ENCODE results near the gene PNPLA8.

DNA sequence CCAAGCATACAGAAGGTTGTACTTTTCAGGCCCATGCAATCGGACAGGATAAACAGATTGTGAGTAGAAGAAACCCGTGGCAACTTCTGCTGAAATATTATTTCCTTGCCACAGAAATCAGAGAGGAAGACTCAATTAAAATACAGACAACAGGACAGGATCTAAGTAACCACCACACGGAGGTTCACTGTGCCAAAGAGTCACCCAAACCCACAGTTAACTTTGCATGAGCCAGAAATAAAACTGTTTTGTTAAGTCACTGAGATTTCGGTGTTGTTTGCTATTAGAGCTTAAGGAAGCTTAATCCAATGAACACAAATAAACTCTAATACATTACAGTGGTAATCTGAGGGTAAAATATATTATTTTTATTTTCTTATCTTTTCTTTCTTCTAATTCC, 14.0 kb downstream of the PNPLA8 start:
- TF ChIP-seq, protein P1, sequence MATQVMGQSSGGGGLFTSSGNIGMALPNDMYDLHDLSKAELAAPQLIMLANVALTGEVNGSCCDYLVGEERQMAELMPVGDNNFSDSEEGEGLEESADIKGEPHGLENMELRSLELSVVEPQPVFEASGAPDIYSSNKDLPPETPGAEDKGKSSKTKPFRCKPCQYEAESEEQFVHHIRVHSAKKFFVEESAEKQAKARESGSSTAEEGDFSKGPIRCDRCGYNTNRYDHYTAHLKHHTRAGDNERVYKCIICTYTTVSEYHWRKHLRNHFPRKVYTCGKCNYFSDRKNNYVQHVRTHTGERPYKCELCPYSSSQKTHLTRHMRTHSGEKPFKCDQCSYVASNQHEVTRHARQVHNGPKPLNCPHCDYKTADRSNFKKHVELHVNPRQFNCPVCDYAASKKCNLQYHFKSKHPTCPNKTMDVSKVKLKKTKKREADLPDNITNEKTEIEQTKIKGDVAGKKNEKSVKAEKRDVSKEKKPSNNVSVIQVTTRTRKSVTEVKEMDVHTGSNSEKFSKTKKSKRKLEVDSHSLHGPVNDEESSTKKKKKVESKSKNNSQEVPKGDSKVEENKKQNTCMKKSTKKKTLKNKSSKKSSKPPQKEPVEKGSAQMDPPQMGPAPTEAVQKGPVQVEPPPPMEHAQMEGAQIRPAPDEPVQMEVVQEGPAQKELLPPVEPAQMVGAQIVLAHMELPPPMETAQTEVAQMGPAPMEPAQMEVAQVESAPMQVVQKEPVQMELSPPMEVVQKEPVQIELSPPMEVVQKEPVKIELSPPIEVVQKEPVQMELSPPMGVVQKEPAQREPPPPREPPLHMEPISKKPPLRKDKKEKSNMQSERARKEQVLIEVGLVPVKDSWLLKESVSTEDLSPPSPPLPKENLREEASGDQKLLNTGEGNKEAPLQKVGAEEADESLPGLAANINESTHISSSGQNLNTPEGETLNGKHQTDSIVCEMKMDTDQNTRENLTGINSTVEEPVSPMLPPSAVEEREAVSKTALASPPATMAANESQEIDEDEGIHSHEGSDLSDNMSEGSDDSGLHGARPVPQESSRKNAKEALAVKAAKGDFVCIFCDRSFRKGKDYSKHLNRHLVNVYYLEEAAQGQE (IDR thresholded peaks at IDR 0.05; ENCODE audit: borderline replicate concordance), result no peak
- TF ChIP-seq POLR2AphosphoS5 (IDR thresholded peaks at IDR 0.05), result no peak
- TF ChIP-seq, protein P2, sequence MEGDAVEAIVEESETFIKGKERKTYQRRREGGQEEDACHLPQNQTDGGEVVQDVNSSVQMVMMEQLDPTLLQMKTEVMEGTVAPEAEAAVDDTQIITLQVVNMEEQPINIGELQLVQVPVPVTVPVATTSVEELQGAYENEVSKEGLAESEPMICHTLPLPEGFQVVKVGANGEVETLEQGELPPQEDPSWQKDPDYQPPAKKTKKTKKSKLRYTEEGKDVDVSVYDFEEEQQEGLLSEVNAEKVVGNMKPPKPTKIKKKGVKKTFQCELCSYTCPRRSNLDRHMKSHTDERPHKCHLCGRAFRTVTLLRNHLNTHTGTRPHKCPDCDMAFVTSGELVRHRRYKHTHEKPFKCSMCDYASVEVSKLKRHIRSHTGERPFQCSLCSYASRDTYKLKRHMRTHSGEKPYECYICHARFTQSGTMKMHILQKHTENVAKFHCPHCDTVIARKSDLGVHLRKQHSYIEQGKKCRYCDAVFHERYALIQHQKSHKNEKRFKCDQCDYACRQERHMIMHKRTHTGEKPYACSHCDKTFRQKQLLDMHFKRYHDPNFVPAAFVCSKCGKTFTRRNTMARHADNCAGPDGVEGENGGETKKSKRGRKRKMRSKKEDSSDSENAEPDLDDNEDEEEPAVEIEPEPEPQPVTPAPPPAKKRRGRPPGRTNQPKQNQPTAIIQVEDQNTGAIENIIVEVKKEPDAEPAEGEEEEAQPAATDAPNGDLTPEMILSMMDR (IDR thresholded peaks at IDR 0.05; ENCODE audit: poor library complexity, severe bottlenecking), result no peak

All from neural cell (in vitro differentiated cells).